GM12891 (cell line): ENCODE data around the gene ABCA1.

Experiments used
- POLR2A ChIP-seq: IDR thresholded peaks from 2 replicates; pipeline ENCODE4 v1.6.1; 2011; ENCODE audit warnings: low read depth, low read length, control low read depth
- POLR2AphosphoS5 ChIP-seq: IDR thresholded peaks from 2 replicates; pipeline ENCODE4 v1.6.1; 2011; ENCODE audit warnings: low read depth, low read length, control low read depth
- TAF1 ChIP-seq: IDR thresholded peaks from 2 replicates; pipeline ENCODE4 v1.6.1; 2011; ENCODE audit warnings: low read depth, low read length, control low read depth

- no peak for TF ChIP-seq POLR2AphosphoS5
- no peak for TF ChIP-seq POLR2A
- TF ChIP-seq TAF1, result no peak
Measured at GRCh38 chr9:104794070-104794469, 133.9 kb downstream of the ABCA1 start.
